Measurements from ENCODE around the gene CEP170. TPM values are rescaled to one million over a fixed set of nuclear protein-coding genes. Genes with fewer than 3 reads are reported as not detected.
"Not testable (repeated sequence)": the region's sequence is repeated elsewhere in the genome, so short reads cannot be mapped to it uniquely, and the experiment has no call there.

Gene CEP170
- total and polyA plus RNA-seq, 5 experiments from 2014 or later: 6.8 to 48.6 (median 11.3) TPM

DNA sequence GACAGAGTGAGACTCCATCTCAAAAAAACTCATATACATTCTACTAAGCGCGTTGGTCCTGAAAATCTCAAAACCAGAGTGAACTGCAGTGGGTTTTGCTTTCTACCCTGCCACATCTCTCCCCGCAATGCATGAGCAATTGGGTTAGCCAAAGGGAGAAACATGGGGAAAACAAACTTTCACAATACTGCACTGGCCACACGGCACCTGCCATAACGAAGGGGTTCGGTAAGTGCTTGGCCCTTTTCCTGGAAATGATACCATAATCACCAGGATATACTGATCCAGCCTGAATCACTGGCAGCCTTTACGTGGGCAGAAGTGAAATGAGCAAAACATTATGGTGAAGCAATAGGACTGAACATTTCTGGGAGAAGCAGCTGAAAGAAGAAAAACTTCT, 138.9 kb downstream of the CEP170 start:
- peak overlapping the region in 1 of 10 donors; percentile 66 for H3K27ac Mint-ChIP-seq
- H3K27me3 Mint-ChIP-seq, POLR2A ChIA-PET, DNase-seq, H3K4me3 Mint-ChIP-seq, ATAC-seq, H3K36me3 Mint-ChIP-seq, H3K9me3 Mint-ChIP-seq: not testable (repeated sequence)
- H3K4me1 Mint-ChIP-seq: peaks cover 0 to 10% (median 4%) of the 10 kb centered on the region in 4 donors

DNA sequence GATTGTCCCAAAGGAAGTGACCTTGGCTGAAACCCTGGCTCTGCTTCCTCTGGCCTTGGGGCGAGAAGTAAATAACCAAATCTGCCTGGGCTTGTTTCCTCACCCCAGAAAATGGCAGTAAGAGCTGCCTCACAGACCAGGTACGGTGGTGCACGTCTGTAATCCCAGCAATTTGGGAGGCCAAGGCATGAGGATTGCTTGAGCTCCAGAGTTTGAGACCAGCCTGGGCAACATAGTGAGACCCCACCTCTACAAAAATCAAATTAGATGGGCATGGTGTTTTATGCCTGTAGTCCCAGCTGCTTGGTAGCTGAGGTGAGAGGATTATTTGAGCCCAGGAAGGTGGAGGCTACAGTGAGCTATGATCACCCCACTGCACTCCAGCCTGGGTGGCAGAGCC, 140.3 kb downstream of the CEP170 start:
- ATAC-seq, H3K4me3 Mint-ChIP-seq, H3K27ac Mint-ChIP-seq, H3K27me3 Mint-ChIP-seq, H3K9me3 Mint-ChIP-seq, POLR2A ChIA-PET, DNase-seq, H3K36me3 Mint-ChIP-seq: not testable (repeated sequence)
- H3K4me1 Mint-ChIP-seq: peaks cover 0 to 10% (median 4%) of the 10 kb centered on the region in 4 donors

DNA sequence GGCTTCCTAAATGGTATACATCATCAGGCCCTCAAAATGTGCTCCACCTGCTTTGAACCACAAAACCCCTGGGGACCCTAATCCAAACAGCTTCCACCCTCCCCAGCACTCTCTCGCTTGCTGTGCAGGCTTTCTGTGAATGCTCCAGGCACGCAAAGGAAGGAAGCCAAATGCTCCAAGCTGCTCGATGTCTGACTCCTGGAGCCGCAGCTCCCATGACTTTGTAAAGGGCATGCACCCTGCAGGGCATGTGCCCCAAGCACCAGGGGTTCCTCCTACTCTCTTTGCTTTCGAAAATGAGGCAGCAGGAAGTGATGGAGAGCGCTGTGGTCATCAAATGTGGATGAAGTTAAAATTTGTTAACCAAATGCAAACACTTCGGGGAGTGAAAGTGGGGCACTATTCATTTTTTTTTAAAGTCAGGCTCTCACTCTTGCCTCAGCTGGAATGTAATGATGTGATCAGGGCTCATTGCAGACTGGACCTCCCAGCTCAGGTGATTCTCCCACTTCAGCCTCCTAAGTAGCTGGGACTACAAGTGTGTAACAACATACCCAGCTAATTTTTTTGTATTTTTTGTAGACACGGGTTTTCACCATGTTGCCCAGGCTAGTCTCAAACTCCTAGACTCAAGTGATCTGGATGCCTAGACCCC, 140.9 kb downstream of the CEP170 start:
- H3K36me3 Mint-ChIP-seq, DNase-seq, H3K27me3 Mint-ChIP-seq, ATAC-seq, POLR2A ChIA-PET, H3K9me3 Mint-ChIP-seq, H3K27ac Mint-ChIP-seq: not testable (repeated sequence)
- Mint-ChIP-seq H3K4me1 (peaks cover 0 to 10% (median 4%) of the 10 kb centered on the region in 4 donors), H3K4me3 (peak overlapping the region in 1 of 10 donors; percentile 19)

DNA sequence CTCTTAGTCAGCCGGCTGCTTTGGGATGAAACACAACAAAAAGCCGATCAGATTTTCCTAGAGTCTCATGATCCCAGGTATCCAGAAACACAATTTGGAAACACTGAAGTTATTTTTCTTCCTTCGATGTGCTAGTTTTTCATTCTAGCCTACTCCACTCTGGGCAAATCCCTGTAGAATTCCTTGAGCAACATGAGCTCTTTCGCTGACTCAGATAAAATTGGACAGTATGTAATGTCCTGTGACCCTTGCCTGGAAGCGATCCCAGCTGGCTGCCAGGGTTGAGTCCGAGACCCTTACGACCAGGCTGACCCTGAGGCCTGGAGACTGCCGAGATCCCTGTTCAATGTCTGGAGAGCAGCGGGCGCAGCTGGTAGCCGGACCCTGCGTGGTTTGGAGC, 147.9 kb downstream of the CEP170 start:
- H3K27ac Mint-ChIP-seq, H3K9me3 Mint-ChIP-seq, H3K4me3 Mint-ChIP-seq, POLR2A ChIA-PET, ATAC-seq, H3K27me3 Mint-ChIP-seq, DNase-seq, H3K4me1 Mint-ChIP-seq, H3K36me3 Mint-ChIP-seq: not testable (repeated sequence)

DNA sequence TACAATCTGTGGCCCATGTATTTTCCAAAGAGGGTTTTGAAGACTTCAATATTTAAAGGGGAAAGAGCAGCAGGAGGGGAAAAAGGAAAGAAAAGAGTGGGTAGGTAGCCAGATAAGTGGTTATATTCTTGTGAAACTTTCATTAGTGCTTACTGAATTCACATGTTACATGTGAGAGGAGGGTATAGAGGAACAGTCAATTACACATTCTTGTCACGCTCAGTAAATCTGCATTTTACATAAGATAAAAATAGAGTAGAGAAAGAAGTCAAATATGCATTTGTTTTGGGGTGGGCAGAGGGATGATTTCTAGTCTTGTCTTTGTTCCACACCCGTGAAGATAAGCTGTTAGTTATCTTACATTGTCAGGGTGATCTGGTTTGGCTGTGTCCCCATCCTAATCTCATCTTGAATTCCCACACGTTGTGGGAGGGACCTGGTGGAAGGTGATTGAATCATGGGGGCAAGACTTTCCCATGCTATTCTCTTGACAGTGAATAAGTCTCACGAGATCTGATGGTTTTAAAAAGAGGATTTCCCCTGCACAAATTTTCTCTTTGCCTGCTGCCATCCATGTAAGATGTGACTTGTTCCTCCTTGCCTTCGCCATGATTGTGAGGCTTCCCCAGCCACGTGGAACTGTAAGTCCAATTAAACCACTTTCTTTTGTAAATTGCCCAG, 149.3 kb downstream of the CEP170 start:
- POLR2A ChIA-PET, H3K9me3 Mint-ChIP-seq, H3K4me3 Mint-ChIP-seq, H3K27me3 Mint-ChIP-seq, H3K4me1 Mint-ChIP-seq, DNase-seq, H3K36me3 Mint-ChIP-seq, ATAC-seq: not testable (repeated sequence)
- peak overlapping the region in 1 of 10 donors; percentile 69 for H3K27ac Mint-ChIP-seq

DNA sequence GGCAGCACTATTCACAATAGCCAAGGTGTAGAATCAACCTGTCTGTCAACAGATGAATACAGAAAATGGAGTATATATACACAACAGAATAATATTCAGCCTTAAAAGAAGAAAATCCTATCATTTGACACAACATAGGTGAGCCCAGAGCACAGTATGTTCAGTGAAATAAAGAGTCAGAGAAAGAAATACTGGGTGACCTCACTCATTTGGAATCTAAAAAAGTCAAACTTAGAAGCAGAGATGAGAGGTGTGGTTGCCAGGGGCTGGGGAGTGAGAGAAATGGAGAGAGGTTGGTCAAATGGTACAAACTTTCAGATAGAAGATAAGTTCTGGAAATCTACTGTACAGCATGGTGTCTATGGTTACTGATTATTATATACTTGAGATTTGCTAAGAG, 150.0 kb downstream of the CEP170 start:
- POLR2A ChIA-PET, ATAC-seq: not testable (repeated sequence)

DNA sequence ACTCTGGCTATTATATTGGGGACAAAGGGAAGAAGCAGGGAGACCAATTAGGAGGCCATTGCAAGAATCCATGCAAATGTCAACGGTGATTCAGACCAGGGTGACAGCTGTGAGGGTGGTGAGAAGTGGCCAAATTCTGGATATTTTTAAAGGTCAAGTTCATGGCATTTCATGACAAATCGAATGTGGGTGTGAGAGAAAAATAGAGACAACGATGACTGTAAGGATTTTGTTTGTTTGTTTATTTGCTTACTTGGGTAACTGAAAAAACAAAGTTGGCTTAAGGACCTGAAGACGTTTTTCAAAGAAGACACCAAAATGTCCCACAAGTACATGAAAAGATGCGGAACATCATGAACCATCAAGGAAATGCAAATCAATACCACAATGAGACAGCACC, 150.6 kb downstream of the CEP170 start:
- ATAC-seq, H3K27me3 Mint-ChIP-seq, H3K4me3 Mint-ChIP-seq, H3K4me1 Mint-ChIP-seq, H3K36me3 Mint-ChIP-seq, POLR2A ChIA-PET, DNase-seq, H3K9me3 Mint-ChIP-seq: not testable (repeated sequence)
- H3K27ac Mint-ChIP-seq: peak overlapping the region in 2 of 10 donors; percentile 19 to 32

More for the DNA sequence above, 150.0 kb downstream of the CEP170 start:
- not testable (repeated sequence) for H3K27me3 Mint-ChIP-seq, H3K4me3 Mint-ChIP-seq, H3K9me3 Mint-ChIP-seq, H3K36me3 Mint-ChIP-seq, DNase-seq, H3K4me1 Mint-ChIP-seq
- H3K27ac Mint-ChIP-seq: peak overlapping the region in 2 of 10 donors; percentile 27 to 35

DNA sequence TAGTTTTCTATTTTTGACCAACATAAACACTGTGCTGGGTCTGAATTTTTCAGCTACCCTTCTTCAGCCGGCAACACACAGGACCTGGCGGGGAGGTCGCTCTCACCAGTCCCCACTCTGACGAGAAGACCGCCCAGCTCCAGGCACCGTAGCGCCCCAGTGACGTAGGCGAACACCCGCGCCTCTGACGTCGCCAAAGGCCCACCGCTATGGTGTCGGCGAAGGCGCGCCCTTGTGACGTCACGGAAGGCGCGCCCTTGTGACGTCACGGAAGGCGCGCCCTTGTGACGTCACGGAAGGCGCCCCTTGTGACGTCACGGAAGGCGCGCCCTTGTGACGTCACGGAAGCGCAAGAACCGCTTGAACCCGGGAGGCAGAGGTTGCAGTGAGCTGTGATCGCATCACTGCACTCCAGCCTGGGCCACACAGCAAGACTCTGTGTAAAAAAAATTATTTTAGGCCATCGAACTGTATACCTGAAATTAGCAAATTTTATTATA, 153.5 kb downstream of the CEP170 start:
- H3K36me3 Mint-ChIP-seq, H3K4me1 Mint-ChIP-seq, H3K9me3 Mint-ChIP-seq, POLR2A ChIA-PET, H3K27me3 Mint-ChIP-seq: not testable (repeated sequence)
- H3K27ac Mint-ChIP-seq: peak overlapping the region; percentile 22 to 96 (median 90)
- ATAC-seq: peak; percentile 52 to 71
- peak; percentile 30 to 78 (median 50) for DNase-seq
- peak overlapping the region; percentile 11 to 91 (median 74) for H3K4me3 Mint-ChIP-seq

DNA sequence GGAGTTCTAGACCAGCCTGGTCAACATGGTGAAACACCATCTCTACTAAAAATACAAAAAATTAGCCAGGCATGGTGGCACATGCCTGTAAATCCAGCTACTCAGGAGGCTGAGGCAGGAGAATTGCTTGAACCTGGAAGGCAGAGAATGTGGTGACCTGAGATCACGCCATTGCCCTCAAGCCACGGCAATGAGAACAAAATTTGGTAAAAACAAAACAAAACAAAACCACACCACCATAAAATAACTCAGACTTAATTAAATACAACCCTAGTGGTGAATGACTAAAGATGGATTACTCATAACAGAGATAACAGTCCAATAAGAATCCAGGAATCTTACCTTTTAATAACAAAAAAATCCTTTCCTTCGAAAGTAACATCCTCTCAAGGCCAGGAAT, 167.7 kb downstream of the CEP170 start:
- H3K9me3 Mint-ChIP-seq, H3K36me3 Mint-ChIP-seq, H3K4me3 Mint-ChIP-seq: not testable (repeated sequence)

More for the DNA sequence above, 167.7 kb downstream of the CEP170 start:
- DNase-seq, ATAC-seq, H3K27me3 Mint-ChIP-seq, H3K27ac Mint-ChIP-seq, H3K4me1 Mint-ChIP-seq, POLR2A ChIA-PET: not testable (repeated sequence)

Other genes starting within 250 kb of the CEP170 start
- gene SDCCAG8, start 760 bp upstream of the CEP170 start, total RNA-seq: 10 to 100 TPM; 36.9 to 43.5 TPM
- 10 to 100 TPM; 26.1 to 32.1 (median 29.2) TPM for gene SDCCAG8, start 760 bp upstream of the CEP170 start, polyA plus RNA-seq